Dendritic cell treated with granulocyte-macrophage colony-stimulating factor and Interleukin-4, amounts not matched to agents 40 ng/mL and 50 ng/mL, for 4 days (primary cell): ENCODE measurements around the gene KCTD14.
A peak's percentile ranks its signal among the peaks of the same experiment; 100 is the strongest.
"Not testable (repeated sequence)": the region's sequence is repeated elsewhere in the genome, so short reads cannot be mapped to it uniquely, and the experiment has no call there.

Source experiments
- H3K27ac Mint-ChIP-seq: one replicate; pipeline ENCODE4 v1.8.0; 2022; ENCODE audit warnings: mild to moderate bottlenecking, mixed read lengths
- H3K27me3 Mint-ChIP-seq: one replicate; pipeline ENCODE4 v1.8.0; 2022; ENCODE audit warnings: mild to moderate bottlenecking, mixed read lengths
- H3K36me3 Mint-ChIP-seq: one replicate; pipeline ENCODE4 v1.8.0; 2022; ENCODE audit warnings: low read depth, mixed read lengths
- H3K4me1 Mint-ChIP-seq: one replicate; pipeline ENCODE4 v1.8.0; 2022; ENCODE audit warnings: low read depth, mixed read lengths
- H3K4me3 Mint-ChIP-seq: one replicate; pipeline ENCODE4 v1.8.0; 2022; ENCODE audit warnings: mild to moderate bottlenecking, moderate library complexity, mixed read lengths
- H3K9me3 Mint-ChIP-seq: one replicate; pipeline ENCODE4 v1.8.0; 2022; ENCODE audit warnings: mixed read lengths
- intact Hi-C: fragments of 100-400 bp; cut with micrococcal nuclease; formaldehyde crosslinking; loops from one replicate; pipeline ENCODE4 v1.15.0; 2022

KCTD14 gene

DNA sequence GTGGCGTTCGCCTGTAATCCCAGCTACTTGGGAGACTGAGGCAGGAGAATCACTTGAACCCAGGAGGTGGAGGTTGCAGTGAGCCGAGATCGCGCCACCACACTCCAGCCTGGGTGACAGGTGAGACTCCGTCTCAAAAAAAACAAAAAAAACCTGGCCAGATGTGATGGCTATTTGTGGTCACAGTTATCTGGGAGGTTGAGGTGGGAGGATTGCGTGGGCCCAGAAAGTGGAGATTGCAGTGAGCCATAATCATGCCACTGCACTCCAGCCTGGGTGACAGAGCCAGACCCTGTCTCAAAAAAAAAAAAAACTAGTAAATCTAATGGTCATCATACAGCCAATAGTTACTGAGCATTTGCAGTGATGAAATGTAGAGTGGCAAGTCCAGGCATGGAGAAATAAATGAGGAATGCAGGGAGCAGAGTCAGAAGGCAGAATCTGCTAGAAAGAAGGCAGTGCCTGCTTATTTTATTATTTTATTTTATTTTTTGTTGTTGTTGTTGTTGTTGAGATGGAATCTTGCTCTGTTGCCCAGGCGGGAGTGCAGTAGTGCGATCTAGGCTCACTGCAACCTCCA is 36.8 kb upstream of the KCTD14 start:
- H3K27ac Mint-ChIP-seq, intact Hi-C loops, H3K36me3 Mint-ChIP-seq, H3K9me3 Mint-ChIP-seq, H3K4me3 Mint-ChIP-seq, H3K4me1 Mint-ChIP-seq, H3K27me3 Mint-ChIP-seq: not testable (repeated sequence)

DNA sequence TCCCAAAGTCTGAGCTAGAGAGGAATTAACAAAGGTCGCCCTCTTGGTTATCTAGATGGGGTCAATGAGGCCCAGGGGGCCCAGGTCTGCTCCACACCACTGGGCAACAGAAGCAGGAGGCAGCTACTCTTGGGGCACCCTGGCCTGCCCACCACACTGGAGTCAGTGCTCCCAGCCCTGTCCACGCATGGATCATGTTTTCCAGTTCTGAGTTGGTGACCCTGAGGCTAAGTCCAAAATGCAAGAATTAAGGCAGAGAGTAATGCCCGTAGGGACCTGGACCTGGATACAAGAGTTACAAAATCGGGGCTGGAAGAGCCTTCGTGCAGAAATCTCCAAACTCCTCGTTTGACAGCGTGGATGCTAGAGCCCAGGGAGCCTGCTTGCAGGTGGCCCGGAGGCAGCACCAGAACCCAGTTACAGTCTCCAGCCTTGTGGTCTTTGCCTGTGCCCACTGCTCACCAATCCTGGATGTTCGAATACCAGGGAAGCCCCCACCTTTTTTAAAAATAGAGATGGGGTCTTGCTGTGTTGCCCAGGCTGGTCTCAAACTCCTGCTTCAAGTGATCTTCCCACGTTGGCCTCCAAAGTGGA is 34.5 kb upstream of the KCTD14 start:
- H3K36me3 Mint-ChIP-seq, result no peaks in the 10 kb centered on the region
- H3K9me3 Mint-ChIP-seq, result no peaks in the 10 kb centered on the region
- no peaks in the 10 kb centered on the region for H3K27me3 Mint-ChIP-seq
- no peak overlapping the region for H3K27ac Mint-ChIP-seq
- intact Hi-C loops, result no loop called here
- H3K4me3 Mint-ChIP-seq, result no peak overlapping the region
- H3K4me1 Mint-ChIP-seq, result no peaks in the 10 kb centered on the region

- Mint-ChIP-seq H3K36me3 (no peaks in the 10 kb centered on the region), H3K27ac (no peak overlapping the region), H3K9me3 (no peaks in the 10 kb centered on the region), H3K27me3 (no peaks in the 10 kb centered on the region), H3K4me3 (no peak overlapping the region), H3K4me1 (peaks cover 3% of the 10 kb centered on the region)
- intact Hi-C loops, result no loop called here
These were observed 33.0 kb upstream of the KCTD14 start for GRCh38 chr11:78056093-78056492.

- H3K36me3 Mint-ChIP-seq, result no peaks in the 10 kb centered on the region
- H3K4me3 Mint-ChIP-seq, result no peak overlapping the region
- H3K9me3 Mint-ChIP-seq, result no peaks in the 10 kb centered on the region
- no peaks in the 10 kb centered on the region for H3K27me3 Mint-ChIP-seq
- H3K4me1 Mint-ChIP-seq, result peaks cover 9% of the 10 kb centered on the region
- intact Hi-C loops, result no loop called here
- no peak overlapping the region for H3K27ac Mint-ChIP-seq
These were observed 31.9 kb upstream of the KCTD14 start for GRCh38 chr11:78054971-78055370.

GRCh38 chr11:78050964-78051831 is 28.1 kb upstream of the KCTD14 start:
- no peak overlapping the region for H3K27ac Mint-ChIP-seq
- no peaks in the 10 kb centered on the region for H3K36me3 Mint-ChIP-seq
- peaks cover 13% of the 10 kb centered on the region for H3K4me1 Mint-ChIP-seq
- no peak overlapping the region for H3K4me3 Mint-ChIP-seq
- intact Hi-C loops, result no loop called here
- H3K27me3 Mint-ChIP-seq, result no peaks in the 10 kb centered on the region
- no peaks in the 10 kb centered on the region for H3K9me3 Mint-ChIP-seq

- peaks cover 21% of the 10 kb centered on the region for H3K4me1 Mint-ChIP-seq
- H3K27ac Mint-ChIP-seq, result no peak overlapping the region
- H3K27me3 Mint-ChIP-seq, result peaks cover 6% of the 10 kb centered on the region
- intact Hi-C loops, result no loop called here
- H3K9me3 Mint-ChIP-seq, result no peaks in the 10 kb centered on the region
- H3K4me3 Mint-ChIP-seq, result no peak overlapping the region
- no peaks in the 10 kb centered on the region for H3K36me3 Mint-ChIP-seq
These were observed 26.3 kb upstream of the KCTD14 start for GRCh38 chr11:78049348-78049747.

DNA sequence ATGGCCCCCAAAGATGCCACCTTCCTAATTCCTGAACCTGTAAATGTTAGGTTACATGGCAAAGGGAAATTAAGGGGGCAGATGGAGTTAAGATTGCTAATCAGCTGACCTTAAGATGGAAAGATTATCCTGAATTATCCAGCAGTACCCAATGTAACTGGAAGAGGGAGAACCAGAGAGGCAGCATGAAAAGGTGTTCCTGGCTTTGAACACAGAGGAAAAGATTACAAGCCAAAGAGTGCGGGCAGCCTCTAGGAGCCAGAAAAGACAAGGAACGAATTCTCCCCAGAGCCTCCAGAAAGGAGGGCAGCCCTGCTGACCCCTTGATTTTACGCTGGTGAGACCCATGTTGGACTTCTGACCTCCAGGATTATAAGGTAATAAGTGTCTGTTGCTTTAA is 25.5 kb upstream of the KCTD14 start:
- Mint-ChIP-seq H3K4me1 (peaks cover 21% of the 10 kb centered on the region), H3K27ac (no peak overlapping the region), H3K36me3 (no peaks in the 10 kb centered on the region), H3K4me3 (no peak overlapping the region), H3K9me3 (no peaks in the 10 kb centered on the region), H3K27me3 (peaks cover 10% of the 10 kb centered on the region)
- intact Hi-C loops, result no loop called here

GRCh38 chr11:78046486-78046854 is 23.4 kb upstream of the KCTD14 start:
- Mint-ChIP-seq H3K27me3 (peaks cover 10% of the 10 kb centered on the region), H3K36me3 (no peaks in the 10 kb centered on the region), H3K4me1 (peaks cover 21% of the 10 kb centered on the region), H3K27ac (no peak overlapping the region), H3K9me3 (no peaks in the 10 kb centered on the region), H3K4me3 (no peak overlapping the region)
- intact Hi-C loops, result no loop called here

- H3K36me3 Mint-ChIP-seq, result no peaks in the 10 kb centered on the region
- peaks cover 16% of the 10 kb centered on the region for H3K4me1 Mint-ChIP-seq
- peak overlapping the region; percentile 60 for H3K4me3 Mint-ChIP-seq
- peaks cover 10% of the 10 kb centered on the region for H3K27me3 Mint-ChIP-seq
- H3K27ac Mint-ChIP-seq, result no peak overlapping the region
- intact Hi-C loops, result no loop called here
- H3K9me3 Mint-ChIP-seq, result no peaks in the 10 kb centered on the region
These were observed 22.9 kb upstream of the KCTD14 start for GRCh38 chr11:78045851-78046485.

- no peaks in the 10 kb centered on the region for H3K9me3 Mint-ChIP-seq
- H3K27me3 Mint-ChIP-seq, result peaks cover 10% of the 10 kb centered on the region
- no peak overlapping the region for H3K27ac Mint-ChIP-seq
- intact Hi-C loops, result no loop called here
- H3K36me3 Mint-ChIP-seq, result no peaks in the 10 kb centered on the region
- H3K4me1 Mint-ChIP-seq, result peaks cover 21% of the 10 kb centered on the region
- no peak overlapping the region for H3K4me3 Mint-ChIP-seq
These were observed 21.6 kb upstream of the KCTD14 start for GRCh38 chr11:78044706-78045105.

DNA sequence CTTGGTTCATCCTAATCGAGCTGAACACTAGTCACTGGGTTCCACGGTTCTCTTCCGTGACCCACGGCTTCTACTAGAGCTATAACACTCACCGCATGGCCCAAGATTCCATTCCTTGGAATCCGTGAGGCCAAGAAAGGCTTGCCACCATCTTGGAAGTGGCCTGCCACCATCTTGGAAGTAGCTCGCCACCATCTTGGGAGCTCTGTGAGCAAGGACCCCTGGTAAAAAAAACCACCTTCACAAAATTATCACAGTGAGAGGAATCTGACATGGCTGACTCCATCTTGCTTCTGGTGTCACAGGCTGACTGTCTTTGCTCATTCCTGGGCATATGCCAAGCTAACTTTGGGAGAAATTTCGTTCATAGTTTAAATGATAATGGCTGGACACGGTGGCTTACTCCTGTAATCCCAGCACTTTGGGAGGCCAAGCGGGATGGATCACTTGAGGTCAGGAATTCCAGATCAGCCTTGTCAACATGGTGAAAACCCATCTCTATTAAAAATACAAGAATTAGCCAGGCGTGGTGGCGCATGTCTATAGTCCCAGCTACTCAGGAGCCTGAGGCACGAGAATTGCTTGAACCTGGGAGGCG is 18.9 kb upstream of the KCTD14 start:
- Mint-ChIP-seq H3K4me1 (peaks cover 28% of the 10 kb centered on the region), H3K27ac (peak overlapping the region; percentile 2), H3K36me3 (no peaks in the 10 kb centered on the region), H3K9me3 (no peaks in the 10 kb centered on the region), H3K4me3 (no peak overlapping the region), H3K27me3 (peaks cover 10% of the 10 kb centered on the region)
- intact Hi-C loops, result no loop called here

GRCh38 chr11:78041380-78041719 is 18.3 kb upstream of the KCTD14 start:
- H3K36me3 Mint-ChIP-seq, intact Hi-C loops, H3K27me3 Mint-ChIP-seq, H3K9me3 Mint-ChIP-seq, H3K4me3 Mint-ChIP-seq: not testable (repeated sequence)
- peak overlapping the region; percentile 2 for H3K27ac Mint-ChIP-seq
- peaks cover 27% of the 10 kb centered on the region for H3K4me1 Mint-ChIP-seq

DNA sequence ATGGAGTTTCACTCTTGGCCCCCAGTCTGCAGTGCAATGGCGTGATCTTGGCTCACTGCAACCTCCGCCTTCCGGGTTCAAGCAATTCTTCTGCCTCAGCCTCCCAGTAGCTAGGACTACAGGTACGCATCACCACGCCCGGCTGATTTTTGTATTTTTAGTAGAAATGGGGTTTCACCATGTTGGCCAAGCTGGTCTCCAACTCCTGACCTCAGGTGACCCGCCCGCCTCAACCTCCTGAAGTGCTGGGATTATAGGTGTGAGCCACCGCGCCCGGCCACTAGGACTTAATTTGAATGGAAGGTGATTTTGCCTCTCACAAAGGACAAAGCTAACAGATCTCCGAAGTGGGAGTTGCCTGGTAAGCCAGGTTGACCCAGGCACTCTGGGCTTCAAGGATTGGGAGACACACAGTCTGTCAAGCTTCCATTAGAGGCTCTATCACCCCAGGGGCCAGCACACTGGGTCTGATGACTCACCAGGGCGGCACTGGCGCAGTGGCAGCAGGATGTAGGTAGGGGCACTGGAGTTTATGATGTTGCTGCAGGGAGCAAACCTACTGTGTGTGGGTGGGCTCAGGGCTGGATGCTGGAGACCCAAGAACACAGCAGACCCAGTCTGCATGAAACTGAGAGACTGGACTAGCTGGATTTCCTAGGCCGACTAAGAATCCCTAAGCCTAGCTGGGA is 17.8 kb upstream of the KCTD14 start:
- intact Hi-C loops, result no loop called here
- H3K27me3 Mint-ChIP-seq, result peaks cover 7% of the 10 kb centered on the region
- H3K36me3 Mint-ChIP-seq, result no peaks in the 10 kb centered on the region
- H3K27ac Mint-ChIP-seq, result peak overlapping the region; percentile 87
- H3K4me3 Mint-ChIP-seq, result no peak overlapping the region
- peaks cover 22% of the 10 kb centered on the region for H3K4me1 Mint-ChIP-seq
- H3K9me3 Mint-ChIP-seq, result no peaks in the 10 kb centered on the region
